ENCODE measurements around the gene NUDT19.

Gene NUDT19

DNA sequence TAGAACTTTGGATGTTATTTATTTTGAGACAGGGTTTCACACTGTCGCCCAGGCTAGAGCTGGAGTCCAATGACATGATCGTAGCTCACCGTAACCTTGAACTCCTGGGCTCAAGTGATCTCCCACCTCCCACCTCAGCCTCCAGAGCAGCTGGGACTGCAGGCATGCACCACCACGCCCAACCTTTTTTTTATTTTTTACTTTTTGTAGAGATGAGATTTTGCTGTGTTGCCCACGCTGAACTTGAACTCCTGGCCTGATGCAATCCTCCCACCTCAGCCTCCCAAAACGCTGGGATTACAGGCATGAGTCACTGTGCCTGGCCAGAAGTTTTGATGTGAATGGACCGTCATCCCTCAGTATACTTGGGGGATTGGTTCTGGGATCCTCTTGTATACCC is 30.3 kb upstream of the NUDT19 start:
- no peak overlapping the region for H3K4me3 ChIP-seq (ENCODE audit: low read depth, low read length)
- H3K27me3 ChIP-seq (ENCODE audit: insufficient read depth, low read depth, severe bottlenecking) = no peaks in the 10 kb centered on the region
- no peaks in the 10 kb centered on the region; the same call in 1 of the 2 replicates for H3K36me3 ChIP-seq
- no peak for DNase-seq
- H3K9me3 ChIP-seq (ENCODE audit: severe bottlenecking) = no peaks in the 10 kb centered on the region
- TF ChIP-seq, protein P1, sequence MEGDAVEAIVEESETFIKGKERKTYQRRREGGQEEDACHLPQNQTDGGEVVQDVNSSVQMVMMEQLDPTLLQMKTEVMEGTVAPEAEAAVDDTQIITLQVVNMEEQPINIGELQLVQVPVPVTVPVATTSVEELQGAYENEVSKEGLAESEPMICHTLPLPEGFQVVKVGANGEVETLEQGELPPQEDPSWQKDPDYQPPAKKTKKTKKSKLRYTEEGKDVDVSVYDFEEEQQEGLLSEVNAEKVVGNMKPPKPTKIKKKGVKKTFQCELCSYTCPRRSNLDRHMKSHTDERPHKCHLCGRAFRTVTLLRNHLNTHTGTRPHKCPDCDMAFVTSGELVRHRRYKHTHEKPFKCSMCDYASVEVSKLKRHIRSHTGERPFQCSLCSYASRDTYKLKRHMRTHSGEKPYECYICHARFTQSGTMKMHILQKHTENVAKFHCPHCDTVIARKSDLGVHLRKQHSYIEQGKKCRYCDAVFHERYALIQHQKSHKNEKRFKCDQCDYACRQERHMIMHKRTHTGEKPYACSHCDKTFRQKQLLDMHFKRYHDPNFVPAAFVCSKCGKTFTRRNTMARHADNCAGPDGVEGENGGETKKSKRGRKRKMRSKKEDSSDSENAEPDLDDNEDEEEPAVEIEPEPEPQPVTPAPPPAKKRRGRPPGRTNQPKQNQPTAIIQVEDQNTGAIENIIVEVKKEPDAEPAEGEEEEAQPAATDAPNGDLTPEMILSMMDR (IDR thresholded peaks at IDR 0.05; ENCODE audit: low read depth, low read length) = no peak
- no peak overlapping the region for H3K27ac ChIP-seq

DNA sequence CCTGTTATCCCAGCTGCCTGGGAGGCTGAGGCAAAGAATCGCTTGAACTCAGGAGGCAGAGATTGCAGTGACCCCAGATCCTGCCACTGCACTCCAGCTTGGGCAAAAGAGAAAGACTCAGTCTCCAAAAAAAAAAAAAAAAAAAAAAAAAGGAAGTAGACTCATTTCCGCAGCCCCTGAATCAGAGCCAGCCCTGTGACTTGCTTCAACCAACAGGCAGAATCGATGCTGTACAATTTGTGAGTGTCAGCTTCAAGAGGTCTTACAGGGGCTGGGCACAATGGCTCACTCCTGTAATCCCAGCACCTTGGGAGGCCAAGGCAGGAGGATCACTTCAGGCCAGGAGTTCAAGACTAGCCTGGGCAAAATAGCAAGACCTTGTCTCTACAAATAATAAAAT is 29.4 kb upstream of the NUDT19 start:
- H3K9me3 ChIP-seq (ENCODE audit: severe bottlenecking) = no peaks in the 10 kb centered on the region
- H3K36me3 ChIP-seq = no peaks in the 10 kb centered on the region; the same call in 1 of the 2 replicates
- no peak overlapping the region for H3K27ac ChIP-seq
- no peak for DNase-seq
- TF ChIP-seq, protein P1 (IDR thresholded peaks at IDR 0.05; ENCODE audit: low read depth, low read length) = no peak
- no peaks in the 10 kb centered on the region for H3K27me3 ChIP-seq (ENCODE audit: insufficient read depth, low read depth, severe bottlenecking)
- no peak overlapping the region for H3K4me3 ChIP-seq (ENCODE audit: low read depth, low read length)

DNA sequence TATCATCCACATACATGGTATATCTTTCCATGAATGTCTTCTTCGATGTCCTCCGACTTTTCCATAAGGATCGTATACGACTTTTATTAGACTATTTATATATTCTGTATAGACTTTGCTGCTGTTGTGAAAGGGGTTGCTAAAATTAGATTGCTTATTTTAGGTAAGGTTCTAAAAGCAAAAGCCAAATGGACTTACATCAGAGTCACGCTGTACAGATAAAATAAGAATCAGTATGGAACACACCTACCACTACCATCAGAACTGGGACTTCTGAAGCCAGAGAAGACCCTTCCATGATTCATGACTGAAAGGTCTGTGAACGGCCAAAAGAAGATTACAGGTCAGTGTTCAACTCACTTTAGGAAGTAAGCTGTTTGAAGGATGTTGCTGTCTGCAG is 25.5 kb upstream of the NUDT19 start:
- TF ChIP-seq, protein P1 (IDR thresholded peaks at IDR 0.05; ENCODE audit: low read depth, low read length) = no peak
- DNase-seq = no peak
- no peaks in the 10 kb centered on the region for H3K36me3 ChIP-seq

DNA sequence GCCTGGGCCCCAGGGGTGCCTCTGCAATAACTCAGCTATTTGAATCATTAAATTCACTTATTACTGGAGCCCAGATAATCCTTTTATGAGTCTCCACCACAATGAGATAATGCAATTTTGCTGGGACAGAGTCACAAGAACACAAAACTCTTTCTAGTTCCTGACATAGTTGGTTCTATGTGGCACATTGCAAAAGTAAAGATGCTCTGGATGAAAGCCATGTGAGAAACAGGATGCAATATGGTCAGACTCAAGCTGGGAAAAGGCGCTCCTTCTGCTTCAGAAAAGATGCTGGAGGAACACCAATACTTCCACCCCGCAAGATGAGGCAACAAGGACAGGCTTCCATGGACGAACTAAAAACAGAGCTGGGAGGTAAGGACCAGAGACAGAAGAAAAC is 22.3 kb upstream of the NUDT19 start:
- Histone ChIP-seq H3K27ac (no peak overlapping the region), H3K27me3 (ENCODE audit: insufficient read depth, low read depth, severe bottlenecking) (no peaks in the 10 kb centered on the region), H3K4me3 (ENCODE audit: low read depth, low read length) (no peak overlapping the region), H3K9me3 (ENCODE audit: severe bottlenecking) (no peaks in the 10 kb centered on the region), H3K36me3 (no peaks in the 10 kb centered on the region)
- no peak for DNase-seq
- TF ChIP-seq, protein P1 (IDR thresholded peaks at IDR 0.05; ENCODE audit: low read depth, low read length) = no peak

More for the DNA sequence above, 25.5 kb upstream of the NUDT19 start:
- Histone ChIP-seq H3K9me3 (ENCODE audit: severe bottlenecking) (no peaks in the 10 kb centered on the region), H3K27ac (no peak overlapping the region), H3K4me3 (ENCODE audit: low read depth, low read length) (no peak overlapping the region), H3K27me3 (ENCODE audit: insufficient read depth, low read depth, severe bottlenecking) (no peaks in the 10 kb centered on the region)

DNA sequence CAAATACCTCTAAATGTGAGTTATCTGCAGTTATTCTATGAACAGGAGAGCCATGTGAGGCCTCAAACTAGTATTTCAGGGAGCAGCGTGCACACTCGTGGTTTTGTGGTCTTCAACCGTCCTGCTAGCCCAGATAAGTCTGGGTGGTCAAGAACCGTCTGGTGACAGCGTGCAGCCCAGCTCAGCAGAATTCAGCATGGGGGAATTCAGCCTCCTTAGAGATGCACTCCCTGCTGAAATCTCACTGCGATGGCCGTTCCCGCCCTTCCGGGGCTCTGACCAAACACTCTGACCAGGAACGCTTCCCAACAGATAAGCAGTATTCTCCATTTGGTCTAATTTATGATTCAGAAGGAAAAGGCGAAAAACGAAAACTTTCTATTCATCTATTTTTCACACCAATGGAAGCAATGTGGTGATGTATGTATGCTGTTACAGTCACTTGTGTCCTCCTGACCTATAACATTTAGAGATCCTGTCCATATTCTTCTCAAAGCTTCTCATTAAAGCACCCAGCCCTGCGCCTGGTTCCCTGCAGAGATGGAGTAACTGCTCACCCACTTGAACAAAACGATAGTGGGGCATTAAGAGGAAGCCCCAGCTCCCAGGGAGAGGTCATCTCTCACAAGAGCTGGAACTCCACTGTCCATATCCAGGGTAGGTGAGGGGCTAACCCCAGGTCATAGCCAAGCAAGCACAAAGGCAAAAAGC is 19.6 kb upstream of the NUDT19 start:
- Histone ChIP-seq H3K9me3 (ENCODE audit: severe bottlenecking) (no peaks in the 10 kb centered on the region), H3K36me3 (no peaks in the 10 kb centered on the region), H3K4me3 (ENCODE audit: low read depth, low read length) (no peak overlapping the region), H3K27ac (no peak overlapping the region), H3K27me3 (ENCODE audit: insufficient read depth, low read depth, severe bottlenecking) (peaks cover 15% of the 10 kb centered on the region)
- TF ChIP-seq, protein P1 (IDR thresholded peaks at IDR 0.05; ENCODE audit: low read depth, low read length) = no peak
- no peak for DNase-seq

DNA sequence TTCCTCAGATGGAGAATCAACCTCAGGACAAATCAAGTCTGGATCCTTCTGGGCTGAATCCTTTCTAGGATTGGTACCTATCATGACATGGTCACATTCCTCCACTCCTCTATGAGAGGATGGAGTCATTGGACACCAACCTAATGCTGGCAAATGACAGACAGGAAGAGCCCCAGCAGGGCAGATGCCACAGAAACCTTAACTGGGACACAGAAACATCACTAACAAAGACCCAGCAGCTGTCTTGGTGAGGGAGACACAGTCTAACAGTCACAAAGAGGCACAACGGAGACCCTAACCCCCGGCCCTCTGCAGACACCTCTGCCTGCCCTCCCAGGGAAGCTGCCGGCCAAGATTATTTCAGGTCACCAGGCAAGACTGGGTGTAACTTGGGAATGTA is 18.8 kb upstream of the NUDT19 start:
- TF ChIP-seq, protein P1 (IDR thresholded peaks at IDR 0.05; ENCODE audit: low read depth, low read length) = no peak
- DNase-seq = no peak
- no peaks in the 10 kb centered on the region for H3K36me3 ChIP-seq
- no peak overlapping the region for H3K4me3 ChIP-seq (ENCODE audit: low read depth, low read length)
- H3K27ac ChIP-seq = no peak overlapping the region
- peaks cover 16% of the 10 kb centered on the region for H3K27me3 ChIP-seq (ENCODE audit: insufficient read depth, low read depth, severe bottlenecking)
- H3K9me3 ChIP-seq (ENCODE audit: severe bottlenecking) = no peaks in the 10 kb centered on the region
